Pancreas (tissue), 10 donors: ENCODE measurements around the gene OSBPL3. TPM values are rescaled to one million over a fixed set of nuclear protein-coding genes. Genes with fewer than 3 reads are reported as not detected.

Experiments used
- ATAC-seq, 4 donors: fragments of 200-7000 bp; cut with Tn5 transposase; one replicate each; pipeline versions ENCODE4 v1.8.0 to v1.9.1; 2020; ENCODE audit warnings: mild to moderate bottlenecking in 4 of 4, moderate library complexity in 4 of 4
- DNase-seq, 6 donors: peaks; one replicate each; pipeline ENCODE4 v3.0.0-alpha.2; 2020
- FAIRE-seq: peaks from 2 replicates; lab custom pipeline; 2012; peaks lifted over from hg19 to GRCh38; lab: Jason Lieb, UNC
- H3K27ac ChIP-seq, 4 donors: fragments of 200-600 bp; sonication (generic); 1 replicate in 3 of 4; 2 replicates in 1 of 4; pipeline versions ENCODE4 v1.5.0 to v1.8.0; 2020
- H3K27me3 ChIP-seq, 4 donors: fragments of 200-600 bp; one replicate each; pipeline ENCODE4 v1.8.0; 2021
- H3K36me3 ChIP-seq, 3 donors: fragments of 200-600 bp; sonication (generic) in 1 of 3; one replicate each; pipeline versions ENCODE4 v1.5.0 to v1.8.0; 2020 to 2021
- H3K4me1 ChIP-seq, 3 donors: fragments of 200-600 bp; one replicate each; pipeline ENCODE4 v1.8.0; 2021
- H3K4me3 ChIP-seq, 4 donors: fragments of 200-600 bp; sonication (generic) in 2 of 4; one replicate each; pipeline versions ENCODE4 v1.5.0 to v1.8.0; 2020 to 2021
- H3K9me3 ChIP-seq, 4 donors: fragments of 200-600 bp; one replicate each; pipeline ENCODE4 v1.8.0; 2021
- CTCF ChIP-seq, 4 donors: fragments of 200-600 bp; sonication (generic) in 3 of 4; IDR thresholded peaks; one replicate each; pipeline versions ENCODE4 v1.5.0 to v1.8.0; 2021; ENCODE audit warnings: antibody characterized with exemption in 4 of 4
- WGBS, 2 donors: extraction: QIAGEN DNeasy Blood & Tissue Kit; methylation state at CpG; one replicate each; pipeline ENCODE4 v1.1.7; 2013; 5-methylcytosine and 5-hydroxymethylcytosine counted together
- intact Hi-C, 3 donors: fragments of 100-400 bp; cut with DNase I; formaldehyde crosslinking; loops; one replicate each; pipeline versions ENCODE4 v1.11.1 to v1.14.2; 2022
- polyA plus RNA-seq, 2 donors: library from polyadenylated mRNA; stranded (reverse); fragments of 200-250 nt; gene quantifications; one replicate each; pipeline ENCODE4 v1.2.3, GENCODE V29; 2013
- total RNA-seq, 6 donors: library from RNA; stranded (reverse); fragmentation: NEBNext Ultra II Directional in 4 of 6; extraction: Animal tissue kit (Norgen Biotek cat#: 25700) in 4 of 6; gene quantifications; one replicate each; pipeline versions ENCODE4 v1.2.1 to v1.2.4, GENCODE V29; 2021 to 2023
- donor health status: healthy with polysubstance abuse.
- donor health status: DM: no; HTN: no; CAD: no; lungs with moderate emphysema.
- donor health status: DM: no; HTN: no; CAD: no.
- donor health status: control.
- donor health status: control.
- donor health status: Bipolar disorder and iron deficiency.
- donor health status: DM: yes; HTN: yes; CAD: no.
- donor health status: DM: no; HTN: no; CAD: no.
- donor health status: DM: no; HTN: no; CAD: no.
- donor health status: DM: yes; HTN: yes; CAD: no.

The OSBPL3 gene
- total and polyA plus RNA-seq, 8 donors: 1.5 to 9.5 (median 3.9) TPM

GRCh38 chr7:24965831-24966708 lies 13.9 kb downstream of the OSBPL3 start:
- intact Hi-C loops: no loop called here
- FAIRE-seq: no peak

GRCh38 chr7:24964191-24964590 lies 15.8 kb downstream of the OSBPL3 start:
- intact Hi-C loops: no loop called here
- TF ChIP-seq CTCF (IDR thresholded peaks at IDR 0.05): no peak
- Histone ChIP-seq H3K36me3 (no peaks in the 10 kb centered on the region), H3K27me3 (no peaks in the 10 kb centered on the region), H3K4me3 (no peak overlapping the region), H3K9me3 (no peaks in the 10 kb centered on the region), H3K4me1 (peaks cover 0 to 10% (median 9%) of the 10 kb centered on the region in 3 donors), H3K27ac (no peak overlapping the region)
- 96 to 97% methylated on average over 2 of the region's 2 CpGs for WGBS, 2 donors
- DNase-seq (no peak), ATAC-seq (no peak), FAIRE-seq (no peak)

More at GRCh38 chr7:24965831-24966708, 13.9 kb downstream of the OSBPL3 start:
- Histone ChIP-seq H3K4me1 (peaks cover 0 to 10% (median 9%) of the 10 kb centered on the region in 3 donors), H3K4me3 (no peak overlapping the region), H3K27me3 (no peaks in the 10 kb centered on the region), H3K27ac (peak overlapping the region in 1 of 4 donors; percentile 35), H3K9me3 (no peaks in the 10 kb centered on the region), H3K36me3 (no peaks in the 10 kb centered on the region)
- DNase-seq (peak in 1 of 6 donors; percentile 14), ATAC-seq (peak; percentile 56 to 71 (median 68))
- WGBS, 2 donors: 59 to 61% methylated on average over 8 of the region's 8 CpGs
- TF ChIP-seq CTCF (IDR thresholded peaks at IDR 0.05): no peak

- WGBS, 2 donors: 93 to 95% methylated on average over 2 of the region's 2 CpGs
- peak in 2 of 4 donors; percentile 69 to 71 for ATAC-seq
Measured at GRCh38 chr7:24963218-24963617, 16.8 kb downstream of the OSBPL3 start.

GRCh38 chr7:24962418-24962962 lies 17.5 kb downstream of the OSBPL3 start:
- Histone ChIP-seq H3K4me1 (peaks cover 0 to 10% (median 9%) of the 10 kb centered on the region in 3 donors), H3K36me3 (no peaks in the 10 kb centered on the region), H3K27ac (no peak overlapping the region), H3K4me3 (no peak overlapping the region), H3K27me3 (no peaks in the 10 kb centered on the region), H3K9me3 (no peaks in the 10 kb centered on the region)
- WGBS, 2 donors: 65 to 79% methylated on average over 4 of the region's 4 CpGs
- FAIRE-seq (no peak), DNase-seq (no peak), ATAC-seq (no peak)
- no peak for TF ChIP-seq CTCF (IDR thresholded peaks at IDR 0.05)
- intact Hi-C loops: no loop called here

More at GRCh38 chr7:24963218-24963617, 16.8 kb downstream of the OSBPL3 start:
- Histone ChIP-seq H3K27me3 (no peaks in the 10 kb centered on the region), H3K27ac (no peak overlapping the region), H3K36me3 (no peaks in the 10 kb centered on the region), H3K9me3 (no peaks in the 10 kb centered on the region), H3K4me1 (peaks cover 0 to 10% (median 9%) of the 10 kb centered on the region in 3 donors), H3K4me3 (no peak overlapping the region)
- DNase-seq: peak in 1 of 6 donors; percentile 49
- no peak for FAIRE-seq
- intact Hi-C loops: no loop called here
- no peak for TF ChIP-seq CTCF (IDR thresholded peaks at IDR 0.05)
